NCI-H2196 treated with DMSO at 0.1 percent for 48 hours (cell line): ENCODE measurements around the gene GPR89A.
A peak's percentile ranks its signal among the peaks of the same experiment; 100 is the strongest.
"Not testable (repeated sequence)": the region's sequence is repeated elsewhere in the genome, so short reads cannot be mapped to it uniquely, and the experiment has no call there.

Source experiments
- DNase-seq: peaks from one replicate; lab custom pipeline; 2025; ENCODE audit not compliant: unreplicated experiment; lab: John Stamatoyannopoulos, UW

The GPR89A gene

GRCh38 chr1:145607833-145608733, at the start of gene GPR89A:
Gene GPR89A, plus strand, starts transcription at chr1:145607988. Its CDS starts 146 bp downstream, at chr1:145608134.
- DNase-seq: peak; percentile 78

- DNase-seq: not testable (repeated sequence)
Measured at GRCh38 chr1:145586820-145587219, 21.0 kb upstream of the GPR89A start.

- not testable (repeated sequence) for DNase-seq
Measured at GRCh38 chr1:145590806-145591205, 17.0 kb upstream of the GPR89A start.

GRCh38 chr1:145592347-145592746, 15.4 kb upstream of the GPR89A start:
- DNase-seq: not testable (repeated sequence)

- not testable (repeated sequence) for DNase-seq
Measured at GRCh38 chr1:145595421-145595820, 12.4 kb upstream of the GPR89A start.

- DNase-seq: not testable (repeated sequence)
Measured at GRCh38 chr1:145596236-145596635, 11.6 kb upstream of the GPR89A start.

GRCh38 chr1:145599426-145599825, 8.4 kb upstream of the GPR89A start:
- not testable (repeated sequence) for DNase-seq

- DNase-seq: no peak
Measured at GRCh38 chr1:145601593-145601992, 6.2 kb upstream of the GPR89A start.

GRCh38 chr1:145606840-145607239, 948 bp upstream of the GPR89A start:
- DNase-seq: not testable (repeated sequence)

GRCh38 chr1:145607289-145607688, 499 bp upstream of the GPR89A start:
- DNase-seq: not testable (repeated sequence)

- DNase-seq: not testable (repeated sequence)
Measured at GRCh38 chr1:145610744-145611143, 3.0 kb downstream of the GPR89A start.

GRCh38 chr1:145620073-145620472, 12.3 kb downstream of the GPR89A start:
- DNase-seq: not testable (repeated sequence)

- not testable (repeated sequence) for DNase-seq
Measured at GRCh38 chr1:145622177-145622576, 14.4 kb downstream of the GPR89A start.

GRCh38 chr1:145636237-145636636, 28.4 kb downstream of the GPR89A start:
- DNase-seq: not testable (repeated sequence)

- DNase-seq: not testable (repeated sequence)
Measured at GRCh38 chr1:145641886-145642285, 34.1 kb downstream of the GPR89A start.

GRCh38 chr1:145643990-145644389, 36.2 kb downstream of the GPR89A start:
- not testable (repeated sequence) for DNase-seq

GRCh38 chr1:145656245-145656943, 48.6 kb downstream of the GPR89A start:
- DNase-seq: not testable (repeated sequence)

GRCh38 chr1:145662502-145662901, 54.7 kb downstream of the GPR89A start:
- not testable (repeated sequence) for DNase-seq

- not testable (repeated sequence) for DNase-seq
Measured at GRCh38 chr1:145665015-145665414, 57.2 kb downstream of the GPR89A start.

GRCh38 chr1:145670995-145671745, 63.4 kb downstream of the GPR89A start:
- DNase-seq: not testable (repeated sequence)

GRCh38 chr1:145673217-145673616, 65.4 kb downstream of the GPR89A start:
- not testable (repeated sequence) for DNase-seq
